WTC11 (cell line): ENCODE data around the gene TLE5.

Experiments used
- TF ChIP-seq, protein P1 (sequence below): fragments of 200-600 bp; IDR thresholded peaks from 2 replicates; pipeline ENCODE4 v1.8.0; 2022; ENCODE audit warnings: antibody characterized with exemption
- TF ChIP-seq, protein P2 (sequence below): sonication (generic); formaldehyde crosslinking; IDR thresholded peaks from 2 replicates; pipeline ENCODE4 v1.8.0; 2022; ENCODE audit warnings: mild to moderate bottlenecking, missing genetic modification reagents

DNA sequence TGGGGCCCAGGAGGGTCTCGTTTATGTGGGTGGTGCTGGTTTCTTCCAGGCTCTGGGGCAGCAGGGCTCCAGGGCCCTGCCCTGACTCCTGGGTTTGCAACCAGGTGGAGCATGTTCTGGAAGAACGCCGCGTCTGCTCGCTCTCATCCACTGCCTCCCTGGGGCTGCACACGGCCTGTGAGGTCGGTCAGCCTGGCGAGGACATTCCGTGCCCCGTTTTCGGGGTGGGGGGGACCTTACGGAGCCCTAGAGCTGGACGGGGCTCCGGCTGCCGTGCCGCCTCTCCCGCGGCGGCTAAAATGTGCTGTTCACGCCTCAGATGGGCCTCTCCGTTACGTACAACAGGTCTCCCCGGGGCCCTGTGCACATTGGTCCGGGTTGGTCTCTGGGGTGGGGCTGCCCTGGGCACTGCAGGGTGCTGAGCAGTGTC, 35.2 kb upstream of the TLE5 start:
- TF ChIP-seq, protein P1, sequence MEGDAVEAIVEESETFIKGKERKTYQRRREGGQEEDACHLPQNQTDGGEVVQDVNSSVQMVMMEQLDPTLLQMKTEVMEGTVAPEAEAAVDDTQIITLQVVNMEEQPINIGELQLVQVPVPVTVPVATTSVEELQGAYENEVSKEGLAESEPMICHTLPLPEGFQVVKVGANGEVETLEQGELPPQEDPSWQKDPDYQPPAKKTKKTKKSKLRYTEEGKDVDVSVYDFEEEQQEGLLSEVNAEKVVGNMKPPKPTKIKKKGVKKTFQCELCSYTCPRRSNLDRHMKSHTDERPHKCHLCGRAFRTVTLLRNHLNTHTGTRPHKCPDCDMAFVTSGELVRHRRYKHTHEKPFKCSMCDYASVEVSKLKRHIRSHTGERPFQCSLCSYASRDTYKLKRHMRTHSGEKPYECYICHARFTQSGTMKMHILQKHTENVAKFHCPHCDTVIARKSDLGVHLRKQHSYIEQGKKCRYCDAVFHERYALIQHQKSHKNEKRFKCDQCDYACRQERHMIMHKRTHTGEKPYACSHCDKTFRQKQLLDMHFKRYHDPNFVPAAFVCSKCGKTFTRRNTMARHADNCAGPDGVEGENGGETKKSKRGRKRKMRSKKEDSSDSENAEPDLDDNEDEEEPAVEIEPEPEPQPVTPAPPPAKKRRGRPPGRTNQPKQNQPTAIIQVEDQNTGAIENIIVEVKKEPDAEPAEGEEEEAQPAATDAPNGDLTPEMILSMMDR: no peak
- TF ChIP-seq, protein P2, sequence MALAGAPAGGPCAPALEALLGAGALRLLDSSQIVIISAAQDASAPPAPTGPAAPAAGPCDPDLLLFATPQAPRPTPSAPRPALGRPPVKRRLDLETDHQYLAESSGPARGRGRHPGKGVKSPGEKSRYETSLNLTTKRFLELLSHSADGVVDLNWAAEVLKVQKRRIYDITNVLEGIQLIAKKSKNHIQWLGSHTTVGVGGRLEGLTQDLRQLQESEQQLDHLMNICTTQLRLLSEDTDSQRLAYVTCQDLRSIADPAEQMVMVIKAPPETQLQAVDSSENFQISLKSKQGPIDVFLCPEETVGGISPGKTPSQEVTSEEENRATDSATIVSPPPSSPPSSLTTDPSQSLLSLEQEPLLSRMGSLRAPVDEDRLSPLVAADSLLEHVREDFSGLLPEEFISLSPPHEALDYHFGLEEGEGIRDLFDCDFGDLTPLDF: no peak
